ENCODE measurements around the gene SYN1. TPM values are rescaled to one million over a fixed set of nuclear protein-coding genes. Genes with fewer than 3 reads are reported as not detected.

Gene SYN1
- total RNA-seq, 1 experiment from 2014 or later = 11.7 TPM

- Histone ChIP-seq H3K79me1 (ENCODE audit: insufficient read depth, low read depth, low read length, poor library complexity, severe bottlenecking) (no peaks in the 10 kb centered on the region), H3K27me3 (ENCODE audit: insufficient read depth, low read length) (no peaks in the 10 kb centered on the region), H3K23me2 (ENCODE audit: insufficient read length, low read depth, low read length, poor library complexity, severe bottlenecking) (no peaks in the 10 kb centered on the region), H3K27ac (ENCODE audit: insufficient read length, low read depth, low read length) (no peak within 1 kb of the TSS), H2AK5ac (ENCODE audit: insufficient read length, low read length) (no peak within 1 kb of the TSS), H2BK120ac (ENCODE audit: low read depth, low read length, poor library complexity, severe bottlenecking) (no peak within 1 kb of the TSS), H4K91ac (ENCODE audit: insufficient read length, low read depth, low read length) (no peak within 1 kb of the TSS), H2BK12ac (ENCODE audit: insufficient read length, low read depth, low read length) (no peak within 1 kb of the TSS), H3K14ac (ENCODE audit: insufficient read depth, low read length) (no peak within 1 kb of the TSS), H2AFZ (ENCODE audit: low read length) (no peak within 1 kb of the TSS), H3K4ac (ENCODE audit: low read depth, low read length) (no peak within 1 kb of the TSS), H3K9me3 (ENCODE audit: control insufficient read depth, low read depth, low read length) (peaks cover 54% of the 10 kb centered on the region), H2BK5ac (ENCODE audit: insufficient read length, low read length) (no peak within 1 kb of the TSS), H3K4me1 (ENCODE audit: insufficient read depth, low read length) (peaks cover 2% of the 10 kb centered on the region; the same call in 1 of the 2 replicates), H2BK15ac (ENCODE audit: low read depth, low read length) (no peak within 1 kb of the TSS), H3K56ac (ENCODE audit: insufficient read length, low read depth, low read length) (no peak within 1 kb of the TSS), H3T11ph (ENCODE audit: low read length) (no peak within 1 kb of the TSS), H4K20me1 (ENCODE audit: control insufficient read depth, insufficient read depth, insufficient read length) (no peaks in the 10 kb centered on the region), H4K5ac (ENCODE audit: insufficient read length, low read depth, low read length) (no peak within 1 kb of the TSS), H3K4me2 (ENCODE audit: insufficient read depth, insufficient read length, low read length) (no peak within 1 kb of the TSS), H3K18ac (ENCODE audit: insufficient read length, low read depth, low read length) (no peak within 1 kb of the TSS), H4K8ac (replicated peaks; ENCODE audit: insufficient read length, low read depth, low read length) (no peak within 1 kb of the TSS), H2BK20ac (ENCODE audit: low read depth, low read length, poor library complexity, severe bottlenecking) (no peak within 1 kb of the TSS), H3K23ac (ENCODE audit: insufficient read length, low read depth, low read length) (no peak within 1 kb of the TSS), H3K79me2 (ENCODE audit: insufficient read depth, low read length) (no peaks in the 10 kb centered on the region), H3K9ac (ENCODE audit: extremely low read depth, insufficient read length, low read length) (no peak within 1 kb of the TSS)
- TF ChIP-seq CTCF (conservative IDR thresholded peaks at IDR 0.05) = no peak
- peaks cover 54 to 62% of the 10 kb centered on the region in 2 experiments for H3K9me3 Mint-ChIP-seq
- H3K4me1 Mint-ChIP-seq = peaks cover 8 to 14% of the 10 kb centered on the region in 2 experiments
- peak within 1 kb of the TSS in 1 of 3 experiments; percentile 78; a peak in 1 of 7 replicates for H3K27ac Mint-ChIP-seq
- H3K4me3 Mint-ChIP-seq = no peak within 1 kb of the TSS; a peak in 2 of 5 replicates
- DNase-seq = no peak
- no peaks in the 10 kb centered on the region; the same call in 1 of the 2 replicates for H3K27me3 Mint-ChIP-seq (ENCODE audit: low read depth)
- no CpG with 5 or more reads among the region's 14 CpGs for WGBS (ENCODE audit: extremely low coverage, insufficient read length, low lambda C conversion rate)
- H3K36me3 Mint-ChIP-seq (ENCODE audit: insufficient read depth in 1 of 3, low read depth in 3 of 3) = peaks cover 0 to 11% (median 9%) of the 10 kb centered on the region in 3 experiments; a peak in 3 of 7 replicates
These were observed 10.0 kb upstream of the SYN1 start, which contains the start of gene CFP for GRCh38 chrX:47629419-47630200. Gene CFP (minus strand): TSS chrX:47629930. CDS start chrX:47629844, 86 bp downstream.
